Stimulated activated CD8-positive, alpha-beta memory T cell treated with anti-CD3 and anti-CD28 coated beads, Interleukin-12 subunit alpha, Interleukin-12 subunit beta, amount 100 ng/mL, for 4 hours (primary cell): Measurements from ENCODE around the gene MYF6.

ENCODE experiments used
- DNase-seq: peaks from one replicate; pipeline ENCODE4 v3.0.0-alpha.2; 2020; ENCODE audit warnings: low read depth

The MYF6 gene

DNA sequence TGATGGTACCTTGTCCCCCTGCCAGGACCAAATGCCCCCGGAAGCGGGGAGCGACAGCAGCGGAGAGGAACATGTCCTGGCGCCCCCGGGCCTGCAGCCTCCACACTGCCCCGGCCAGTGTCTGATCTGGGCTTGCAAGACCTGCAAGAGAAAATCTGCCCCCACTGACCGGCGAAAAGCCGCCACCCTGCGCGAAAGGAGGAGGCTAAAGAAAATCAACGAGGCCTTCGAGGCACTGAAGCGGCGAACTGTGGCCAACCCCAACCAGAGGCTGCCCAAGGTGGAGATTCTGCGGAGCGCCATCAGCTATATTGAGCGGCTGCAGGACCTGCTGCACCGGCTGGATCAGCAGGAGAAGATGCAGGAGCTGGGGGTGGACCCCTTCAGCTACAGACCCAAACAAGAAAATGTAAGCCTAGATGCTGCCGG lies 410 bp downstream of the MYF6 start:
- DNase-seq: no peak

DNA sequence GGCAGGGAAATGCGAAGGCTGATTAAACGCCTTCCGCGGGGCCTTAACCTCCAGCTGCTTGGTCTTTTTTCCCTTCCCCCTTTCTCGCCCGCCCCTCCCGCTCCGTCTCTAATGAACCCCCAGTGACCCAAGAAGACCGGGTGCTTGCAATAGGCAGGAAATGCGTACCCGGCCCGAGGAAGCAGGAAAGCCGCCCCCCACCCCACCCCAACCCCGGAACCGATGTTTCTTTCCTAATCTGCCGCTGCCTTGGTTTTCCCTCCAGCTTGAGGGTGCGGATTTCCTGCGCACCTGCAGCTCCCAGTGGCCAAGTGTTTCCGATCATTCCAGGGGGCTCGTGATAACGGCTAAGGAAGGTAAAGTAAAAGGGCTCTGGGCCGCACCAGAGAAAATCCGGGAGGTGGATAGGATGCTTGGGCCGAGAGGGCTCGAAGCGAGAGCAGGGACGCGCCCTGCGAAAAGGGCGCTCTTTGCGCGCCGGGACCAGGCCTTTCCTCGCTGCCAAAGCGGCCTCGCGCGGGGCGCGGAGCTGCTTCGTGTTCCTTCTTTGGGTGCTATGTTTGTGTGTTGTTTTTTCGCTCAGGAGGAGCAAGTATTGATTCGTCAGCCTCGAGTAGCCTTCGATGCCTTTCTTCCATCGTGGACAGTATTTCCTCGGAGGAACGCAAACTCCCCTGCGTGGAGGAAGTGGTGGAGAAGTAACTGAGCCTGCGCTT lies 983 bp downstream of the MYF6 start:
- no peak for DNase-seq

DNA sequence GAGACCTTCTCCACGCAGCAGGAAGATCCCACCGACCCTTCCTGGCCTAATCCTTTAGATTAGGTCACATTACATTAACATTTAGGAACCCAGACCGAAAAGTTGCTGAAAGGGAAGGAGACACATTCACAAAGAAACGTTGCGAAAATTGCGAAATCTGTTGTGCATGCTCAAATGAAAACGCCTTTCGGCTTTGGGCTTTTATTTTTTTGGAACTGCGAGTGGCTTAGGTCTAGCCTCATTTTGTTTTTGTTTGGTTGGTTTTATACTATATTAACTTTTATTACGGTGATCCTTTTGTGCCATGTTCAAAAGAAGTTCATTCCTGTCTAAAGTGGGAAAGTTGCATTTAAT lies 1.5 kb downstream of the MYF6 start:
- no peak for DNase-seq

DNA sequence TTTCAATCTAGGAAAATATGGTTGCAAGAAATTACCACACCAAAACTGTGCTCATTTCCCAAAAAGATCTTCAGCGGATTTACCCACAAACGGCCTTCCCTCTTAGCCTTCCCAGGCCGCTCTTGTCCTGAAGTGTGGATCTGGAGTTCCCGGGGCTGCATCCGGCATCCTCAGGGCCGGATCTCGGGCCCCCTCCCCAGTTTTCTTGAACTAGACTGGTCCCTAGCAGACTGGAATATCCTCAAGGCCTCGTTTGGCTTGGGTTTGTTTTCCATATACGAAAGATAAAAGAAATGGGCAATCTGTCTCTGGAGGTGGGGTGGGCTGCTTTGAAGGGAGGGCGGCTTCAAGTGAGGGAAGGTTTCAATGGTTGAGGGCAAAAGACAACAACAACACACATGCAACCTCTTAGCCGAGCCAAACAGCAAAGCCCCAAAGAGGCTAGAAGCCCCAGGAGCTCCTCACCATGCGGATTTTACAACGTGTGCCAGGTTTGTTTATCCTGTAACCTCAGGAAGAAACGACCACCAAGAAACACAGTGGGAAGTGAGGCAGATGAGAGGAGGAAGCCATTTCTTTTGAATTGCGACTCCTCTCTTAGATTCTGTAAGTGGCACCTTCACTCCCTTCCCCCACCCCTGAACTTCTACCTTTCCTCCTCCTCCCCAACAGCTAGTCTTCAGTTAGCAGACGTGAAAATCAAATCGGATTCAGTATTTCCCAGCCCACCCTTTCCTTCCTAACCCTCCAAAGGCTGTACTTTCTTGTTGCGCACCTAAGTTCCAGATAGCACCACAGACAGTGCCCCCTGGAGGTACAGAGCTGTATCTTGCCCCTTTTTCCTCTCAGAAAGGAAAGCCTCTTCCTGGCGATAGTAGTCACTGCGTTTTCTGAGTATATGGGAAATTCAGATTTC lies 2.6 kb downstream of the MYF6 start:
- DNase-seq: no peak

DNA sequence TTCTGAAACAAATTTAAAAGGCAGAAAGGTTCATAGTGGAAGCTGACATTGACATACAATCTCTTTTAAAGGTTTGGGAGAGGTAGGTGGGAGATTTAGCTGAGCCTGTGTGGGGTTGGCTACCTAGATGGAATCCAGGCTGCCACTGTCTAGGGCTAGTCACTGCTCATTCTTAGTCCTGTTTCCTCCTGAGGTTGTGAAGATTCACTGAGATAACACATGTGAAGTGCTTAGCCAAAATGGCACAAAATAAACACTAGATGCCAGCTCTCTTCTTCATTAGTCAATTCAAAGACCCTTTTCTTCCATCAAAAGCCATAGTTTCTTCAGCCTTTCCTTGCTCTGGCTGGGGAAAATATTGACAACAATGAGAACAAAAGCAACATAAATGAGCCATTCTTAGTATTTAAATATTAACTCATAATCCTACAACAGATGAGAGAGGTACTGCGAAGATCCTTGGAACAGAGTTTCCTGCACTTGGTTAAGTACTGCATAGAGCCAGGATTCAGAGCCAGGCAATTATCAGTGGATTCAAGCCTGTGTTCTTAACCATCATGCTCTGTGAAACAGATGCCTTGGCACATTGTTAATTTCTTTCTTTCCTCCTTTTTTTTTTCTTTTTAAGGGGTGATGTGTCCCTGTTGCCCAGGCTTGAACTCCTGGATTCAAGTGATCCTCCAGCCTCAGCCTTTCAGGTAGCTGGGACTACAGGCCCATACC lies 3.5 kb downstream of the MYF6 start:
- DNase-seq: no peak

DNA sequence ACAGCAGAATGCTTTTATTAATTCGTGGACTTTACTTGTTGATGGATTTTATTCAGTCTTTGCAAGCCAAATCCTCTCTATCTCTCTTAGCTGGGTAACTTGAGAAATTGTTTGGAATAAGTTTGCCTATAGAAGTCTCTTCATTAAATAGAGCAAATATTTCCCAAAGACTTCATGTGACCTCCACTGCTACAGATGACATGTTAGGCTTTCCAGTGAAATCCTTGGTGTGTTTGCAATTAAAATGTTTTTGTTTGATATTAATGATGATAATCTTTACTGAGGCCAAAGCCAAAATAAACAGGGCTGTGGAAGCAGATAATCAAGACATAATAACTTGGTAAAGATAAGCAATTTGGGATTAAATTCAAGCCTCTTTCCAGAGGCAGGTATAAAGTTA lies 4.4 kb downstream of the MYF6 start:
- no peak for DNase-seq

DNA sequence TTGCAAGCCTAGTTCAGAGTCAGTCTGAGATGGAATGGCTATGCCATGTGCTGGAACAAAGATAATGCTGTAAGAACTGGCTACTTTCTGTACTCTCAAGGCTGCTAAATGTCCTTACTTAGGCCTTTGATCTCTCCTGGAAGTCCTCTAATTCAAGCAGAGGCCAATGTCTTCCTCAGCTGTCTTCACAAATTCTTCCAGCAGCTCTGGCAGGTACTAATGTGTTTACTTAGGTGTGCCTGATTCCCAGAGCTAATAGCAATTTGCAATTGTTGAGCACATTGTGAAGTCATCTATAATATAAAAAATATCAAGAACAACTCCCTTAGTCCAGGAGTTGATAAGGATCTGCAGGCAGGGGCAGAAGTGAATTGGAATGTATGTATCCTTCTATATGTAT lies 5.4 kb downstream of the MYF6 start:
- no peak for DNase-seq

DNA sequence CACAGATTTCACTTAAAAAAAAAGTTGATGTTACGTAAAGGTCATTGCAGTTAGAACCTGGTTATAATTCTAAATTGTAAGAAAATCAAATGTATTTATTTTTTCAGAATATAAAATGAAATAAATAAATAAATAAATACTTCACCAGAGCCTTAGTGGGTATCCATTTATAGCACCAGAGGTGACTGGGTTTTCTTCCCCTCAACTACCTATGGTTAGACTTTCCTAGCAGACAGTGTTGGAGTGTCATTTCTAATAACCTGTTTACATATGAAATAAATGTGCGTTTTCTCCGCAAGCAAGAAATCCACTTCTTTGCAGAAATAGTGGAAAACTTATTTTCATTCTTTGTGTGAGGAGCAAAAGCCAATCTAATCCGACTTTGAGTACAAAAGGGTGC lies 6.0 kb downstream of the MYF6 start:
- no peak for DNase-seq

DNA sequence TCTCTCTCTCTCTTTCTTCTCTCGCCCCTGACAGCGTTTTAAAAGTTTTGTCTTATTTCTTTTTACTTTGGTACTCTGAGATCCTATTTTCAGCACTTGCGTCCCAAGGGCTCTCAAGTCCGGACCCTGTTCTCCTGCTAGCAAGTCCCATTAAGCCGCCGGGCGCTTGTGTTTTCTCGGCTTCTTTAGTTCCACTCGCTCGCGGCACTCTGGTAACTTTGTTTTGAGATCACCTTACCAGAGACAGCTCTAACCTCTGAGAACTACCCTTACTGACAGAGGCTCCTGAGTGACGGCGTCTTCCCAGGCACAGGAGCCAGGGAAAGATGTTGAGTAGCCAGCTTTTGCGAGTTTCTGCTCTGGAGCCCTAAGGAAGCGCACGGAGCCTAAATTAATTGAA lies 6.6 kb downstream of the MYF6 start:
- no peak for DNase-seq

DNA sequence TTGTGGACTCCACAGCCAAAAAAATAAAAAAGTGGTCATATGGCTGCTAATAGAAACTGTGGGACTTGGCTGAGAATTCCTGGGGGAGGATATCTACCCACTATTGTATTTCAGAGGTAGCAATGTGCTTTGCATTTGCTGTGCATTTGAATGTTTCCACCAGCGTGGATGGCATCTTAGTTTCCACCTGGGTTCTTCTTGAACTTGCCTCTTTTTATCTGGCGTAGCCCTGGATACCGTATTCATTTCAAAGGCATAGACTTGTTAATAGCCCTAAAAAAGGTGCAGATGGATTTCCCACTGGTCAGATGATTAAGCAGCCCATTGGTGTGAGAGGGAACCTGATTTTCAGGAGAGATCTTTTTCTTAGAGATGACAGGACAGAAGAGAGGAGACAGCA lies 7.4 kb downstream of the MYF6 start:
- no peak for DNase-seq

DNA sequence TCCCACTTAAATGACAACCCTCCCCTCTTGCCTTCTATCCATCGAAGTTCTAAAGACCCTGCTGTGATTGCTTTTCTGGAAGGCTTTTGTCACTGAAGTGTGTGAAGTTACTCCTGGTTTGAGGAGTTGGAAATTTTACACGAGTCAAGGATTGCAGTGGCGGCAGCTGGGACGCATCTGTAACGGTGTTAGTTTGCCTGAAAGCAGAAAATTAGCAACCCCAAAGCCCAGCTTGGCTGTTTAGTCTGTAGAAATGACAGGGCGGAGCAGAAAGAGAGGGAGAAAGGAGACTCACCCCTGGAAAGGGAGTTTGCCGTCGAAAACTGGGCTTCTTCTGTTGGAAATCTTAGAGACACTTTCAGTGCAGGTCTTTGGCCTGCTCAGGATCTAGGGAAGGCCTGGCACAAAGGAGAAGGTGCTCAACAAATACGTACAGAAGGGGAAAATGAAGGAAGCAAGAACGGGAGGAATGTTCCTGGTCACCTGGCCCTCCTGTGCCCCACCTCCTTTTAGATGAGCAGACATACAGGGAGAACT lies 8.3 kb downstream of the MYF6 start:
- no peak for DNase-seq

DNA sequence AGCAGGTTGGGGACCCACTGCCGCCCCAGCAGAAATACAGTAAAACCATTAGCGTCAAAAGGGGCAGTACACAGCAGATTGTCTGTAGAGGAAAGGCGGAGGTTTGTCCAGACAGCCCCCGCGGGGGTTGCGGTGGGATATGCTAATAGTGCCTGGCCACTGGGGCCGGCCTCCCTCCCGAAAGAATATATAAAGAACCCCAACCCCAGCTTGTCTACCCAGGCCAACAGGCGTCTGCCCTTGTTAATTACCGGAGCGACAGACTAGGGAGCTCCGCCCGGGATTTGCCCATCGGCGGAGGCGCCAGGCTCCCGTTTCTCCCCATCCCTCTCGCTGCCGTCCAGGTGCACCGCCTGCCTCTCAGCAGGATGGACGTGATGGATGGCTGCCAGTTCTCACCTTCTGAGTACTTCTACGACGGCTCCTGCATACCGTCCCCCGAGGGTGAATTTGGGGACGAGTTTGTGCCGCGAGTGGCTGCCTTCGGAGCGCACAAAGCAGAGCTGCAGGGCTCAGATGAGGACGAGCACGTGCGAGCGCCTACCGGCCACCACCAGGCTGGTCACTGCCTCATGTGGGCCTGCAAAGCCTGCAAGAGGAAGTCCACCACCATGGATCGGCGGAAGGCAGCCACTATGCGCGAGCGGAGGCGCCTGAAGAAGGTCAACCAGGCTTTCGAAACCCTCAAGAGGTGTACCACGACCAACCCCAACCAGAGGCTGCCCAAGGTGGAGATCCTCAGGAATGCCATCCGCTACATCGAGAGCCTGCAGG lies 9.4 kb downstream of the MYF6 start, which contains the start of gene MYF5:
Gene MYF5 (plus strand): TSS at position 217 of the 774 bp plus-strand sequence. CDS start 152 bp downstream, at position 369.
- no peak for DNase-seq

DNA sequence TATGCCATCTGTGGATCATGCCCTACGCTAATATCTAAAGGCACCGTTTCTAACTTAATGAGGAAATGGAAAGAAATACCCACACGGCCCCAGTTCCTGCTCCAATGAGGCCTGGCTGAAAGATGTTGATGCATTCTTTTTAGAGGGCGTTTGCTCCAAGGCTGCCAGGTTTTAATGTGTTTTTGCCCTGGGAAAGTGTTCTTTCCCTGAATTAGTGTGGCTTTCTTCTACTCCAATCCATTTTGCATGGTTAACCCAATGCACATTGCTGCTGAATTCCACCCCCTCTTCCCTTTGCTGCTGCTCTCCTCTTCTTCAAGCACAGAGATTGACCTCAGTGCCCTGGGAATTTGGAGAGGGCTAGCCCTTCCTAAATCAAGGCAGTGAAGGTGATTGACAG lies 10.4 kb downstream of the MYF6 start:
- no peak for DNase-seq

DNA sequence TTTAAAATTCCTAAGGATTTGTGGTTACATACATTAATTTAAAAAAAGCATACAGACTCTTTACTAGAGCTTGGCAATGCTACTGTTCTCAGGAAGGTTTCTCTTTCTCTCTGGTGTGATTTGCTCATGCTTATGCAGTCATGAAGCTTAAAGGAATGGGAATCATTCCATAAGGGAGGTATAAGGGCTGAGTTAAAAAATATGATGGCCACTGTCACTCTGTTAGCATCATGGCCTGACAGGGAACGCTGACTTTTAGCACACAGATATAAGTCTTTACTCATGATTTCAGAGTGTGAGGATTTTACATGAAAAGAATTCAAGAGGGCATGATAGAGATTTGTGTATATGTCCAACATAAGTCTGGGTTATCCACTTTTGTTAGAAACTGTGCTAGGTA lies 13.1 kb downstream of the MYF6 start:
- no peak for DNase-seq

DNA sequence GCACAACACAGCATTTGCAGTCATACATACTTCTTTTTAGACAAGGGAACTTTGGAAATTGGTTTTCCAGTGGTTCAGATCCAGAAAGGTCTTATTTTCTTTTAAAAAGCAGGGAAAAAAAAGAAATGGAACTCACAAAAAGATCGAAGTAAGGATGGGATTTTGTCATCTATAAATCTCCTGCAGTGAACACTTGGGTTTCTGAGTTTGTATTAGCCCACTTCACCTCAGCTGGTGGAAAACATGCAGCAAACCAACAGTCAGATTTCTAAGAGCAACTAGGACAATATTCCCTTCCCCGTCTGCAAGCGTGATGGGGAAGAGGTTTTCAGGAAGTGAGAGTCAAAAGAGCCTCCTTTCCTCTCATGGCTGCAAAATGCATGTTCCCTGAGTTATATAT lies 13.9 kb downstream of the MYF6 start:
- DNase-seq: no peak

DNA sequence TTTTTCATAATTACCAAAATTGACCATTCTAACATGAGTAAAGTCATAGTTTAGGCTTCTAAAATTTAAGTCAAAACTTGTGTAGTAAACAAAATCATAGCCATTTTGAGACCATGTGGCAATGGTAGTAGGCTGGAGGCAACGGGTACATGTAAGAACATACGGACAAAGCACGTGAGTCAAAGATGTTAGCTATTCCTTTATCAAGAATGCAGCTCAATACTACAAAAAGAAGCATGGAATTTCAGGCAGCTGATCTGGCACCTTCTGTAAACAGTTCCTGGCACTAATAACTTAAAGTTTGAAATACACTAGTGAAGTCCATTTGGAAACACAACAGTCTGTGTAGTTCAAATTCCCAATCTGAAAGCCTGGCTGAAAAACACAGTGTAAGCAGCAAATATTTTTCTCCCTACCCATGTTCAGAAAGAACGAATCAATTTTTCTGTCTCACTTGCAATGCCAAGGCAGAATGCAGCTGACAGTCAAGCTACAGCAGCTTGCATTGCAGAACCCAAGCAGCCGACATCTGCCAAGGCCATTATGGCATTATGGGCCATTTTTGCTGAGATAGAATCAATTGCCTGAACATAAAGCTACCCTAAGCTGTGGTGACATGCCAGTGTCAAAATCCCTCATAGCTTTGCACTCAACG lies 38.5 kb downstream of the MYF6 start:
- DNase-seq: no peak

DNA sequence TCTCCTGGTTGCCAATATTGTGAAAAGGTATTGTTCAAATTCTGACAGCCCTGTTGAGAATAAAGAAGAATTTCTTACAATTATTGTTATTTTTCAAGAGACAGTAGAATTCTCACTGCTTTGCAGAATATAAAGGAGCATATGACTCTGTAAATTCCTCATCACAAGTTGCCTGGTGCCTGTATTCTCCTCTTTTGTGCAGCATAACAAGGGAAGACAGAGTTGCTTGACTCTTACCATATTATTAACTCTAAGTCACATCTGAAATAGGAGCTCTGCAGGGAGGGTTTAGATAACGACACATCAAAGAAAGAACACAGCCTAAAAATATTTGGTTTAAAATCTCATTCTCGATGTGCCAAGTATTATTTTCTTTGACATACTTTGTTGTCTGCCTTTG lies 40.4 kb downstream of the MYF6 start:
- DNase-seq: no peak

DNA sequence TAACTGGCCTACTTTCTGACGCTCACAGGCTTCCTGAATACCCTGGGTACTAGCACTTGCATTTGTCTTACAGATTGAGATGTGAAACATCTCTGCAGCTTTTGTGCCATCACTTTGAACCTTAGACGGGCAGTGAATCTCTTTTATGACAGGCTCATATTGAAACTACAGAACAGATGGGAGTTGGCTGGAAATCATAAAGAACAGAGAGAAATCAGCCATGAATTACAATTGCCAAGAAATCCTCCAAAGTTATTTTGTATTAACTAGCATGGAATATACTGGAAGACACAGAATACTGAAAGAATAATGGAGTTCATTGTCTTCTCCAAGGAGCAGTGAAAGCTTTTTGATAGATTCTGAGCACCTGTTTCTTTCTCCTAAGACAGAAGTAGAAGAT lies 42.0 kb downstream of the MYF6 start:
- no peak for DNase-seq

DNA sequence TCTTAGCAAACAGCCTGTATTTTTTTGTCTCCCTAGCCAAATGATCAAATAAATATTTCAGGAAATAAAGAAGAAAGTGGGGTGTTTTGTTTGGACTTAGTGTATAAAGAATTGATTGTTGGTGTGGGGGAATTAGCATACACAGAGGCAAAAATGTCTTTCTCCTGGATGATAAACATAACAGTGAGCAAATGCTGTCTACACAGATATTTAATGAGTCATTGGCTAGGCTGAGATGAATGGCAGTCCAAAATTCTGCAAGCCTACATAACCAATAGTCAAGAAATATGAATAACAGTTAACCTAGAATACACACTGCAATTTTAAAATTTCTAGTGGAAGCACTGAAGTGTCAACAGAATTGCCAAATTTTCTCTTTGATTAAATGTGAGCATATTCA lies 45.0 kb downstream of the MYF6 start:
- no peak for DNase-seq

DNA sequence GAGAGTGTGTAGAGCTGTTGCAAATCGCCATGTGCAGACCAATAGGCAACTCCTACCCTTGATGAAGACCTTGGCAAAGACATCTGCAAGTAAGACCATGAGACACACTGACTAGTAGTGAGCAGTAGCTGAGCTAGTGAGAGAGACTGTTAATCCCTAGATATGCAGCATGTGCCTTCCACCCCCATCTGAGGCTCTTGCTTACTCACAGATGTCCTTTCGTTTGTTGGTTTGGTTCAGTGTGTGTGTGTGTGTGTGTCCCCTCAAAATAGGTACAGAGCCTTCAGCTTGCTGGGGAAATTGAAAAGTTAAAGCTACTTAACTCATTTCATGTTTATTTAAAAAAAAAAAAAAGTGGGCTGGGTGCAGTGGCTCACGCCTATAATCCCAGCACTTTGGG lies 46.8 kb downstream of the MYF6 start:
- DNase-seq: no peak

DNA sequence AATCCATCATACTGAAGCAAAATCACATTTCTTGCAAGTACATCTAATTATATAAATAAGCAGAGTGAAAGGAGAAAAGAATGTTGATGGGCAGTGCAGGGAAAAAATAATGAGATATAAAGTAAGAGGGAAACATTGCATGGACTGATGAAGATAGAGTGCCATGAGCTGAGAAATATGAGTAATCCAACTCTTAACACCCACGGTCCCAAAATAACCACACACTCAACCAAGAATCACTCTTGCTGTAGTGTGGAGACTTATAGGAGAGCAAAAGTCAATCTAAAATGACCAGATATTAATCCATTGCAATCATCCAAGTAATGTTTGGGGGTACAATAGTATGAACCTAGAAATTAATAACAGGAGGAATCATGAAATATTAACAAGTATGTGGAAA lies 49.4 kb downstream of the MYF6 start:
- no peak for DNase-seq
